Bronchial epithelial cell (primary cell): ENCODE data around the gene ZSCAN5B. TPM values are rescaled to one million over a fixed set of nuclear protein-coding genes. Genes with fewer than 3 reads are reported as not detected.

ENCODE experiments used
- DNase-seq: peaks from one replicate; pipeline ENCODE4 v3.0.0-alpha.2; 2010; ENCODE audit warnings: low read depth
- FAIRE-seq: peaks from 2 replicates; lab custom pipeline; 2011; peaks lifted over from hg19 to GRCh38; lab: Jason Lieb, UNC
- H3K27me3 ChIP-seq: 2 replicates; pipeline ENCODE4 v1.5.1; 2011; ENCODE audit warnings: low read length; ENCODE audit not compliant: control insufficient read depth, insufficient read depth
- H3K36me3 ChIP-seq: 2 replicates; pipeline ENCODE4 v1.5.1; 2011; ENCODE audit warnings: low read length; ENCODE audit not compliant: control insufficient read depth, insufficient read depth
- H3K4me3 ChIP-seq: 2 replicates; pipeline ENCODE4 v1.5.1; 2011; ENCODE audit warnings: mild to moderate bottlenecking, low read depth, low read length, control low read depth
- total RNA-seq: library from RNA; depleted of rRNA; stranded (reverse); fragments of >200 nt; gene quantifications from 2 replicates; pipeline ENCODE4 v1.2.1, GENCODE V29; 2014
- TF ChIP-seq, protein P1 (sequence below): IDR thresholded peaks from 2 replicates; pipeline ENCODE4 v1.5.1; 2011; ENCODE audit warnings: mild to moderate bottlenecking, moderate library complexity, low read length, control low read depth, inconsistent platforms; ENCODE audit not compliant: insufficient read depth, severe bottlenecking

Gene ZSCAN5B
- total RNA-seq, 1 donor from 2014 or later, result not detected

DNA sequence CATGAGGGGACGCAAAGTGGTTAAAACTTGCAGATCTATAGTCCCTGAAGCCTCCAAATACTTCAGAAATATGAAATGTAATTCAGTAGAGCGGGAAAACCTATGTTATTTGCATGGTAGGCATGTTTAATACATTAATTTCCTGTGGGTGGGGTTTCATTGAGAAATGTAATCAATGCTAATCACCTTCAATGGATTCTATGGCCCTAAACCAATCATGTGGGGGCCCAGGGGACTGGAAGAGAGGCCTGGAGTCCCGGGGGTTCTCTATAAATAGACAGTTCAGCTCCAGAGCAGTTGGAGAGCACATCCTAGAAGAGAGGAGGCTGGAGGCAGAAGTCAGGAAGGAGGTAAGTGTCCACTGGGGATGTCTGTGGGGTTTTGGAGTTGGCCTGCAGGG lies 4.4 kb upstream of the ZSCAN5B start, which contains the start of gene ZSCAN5C:
Gene ZSCAN5C (plus strand): TSS at position 301 of the 400 bp plus-strand sequence. CDS start 3,641 bp downstream, outside the sequence.
- H3K36me3 ChIP-seq, result no peaks in the 10 kb centered on the region
- no peak within 1 kb of the TSS for H3K4me3 ChIP-seq
- no peak for DNase-seq
- FAIRE-seq, result no peak
- TF ChIP-seq, protein P1, sequence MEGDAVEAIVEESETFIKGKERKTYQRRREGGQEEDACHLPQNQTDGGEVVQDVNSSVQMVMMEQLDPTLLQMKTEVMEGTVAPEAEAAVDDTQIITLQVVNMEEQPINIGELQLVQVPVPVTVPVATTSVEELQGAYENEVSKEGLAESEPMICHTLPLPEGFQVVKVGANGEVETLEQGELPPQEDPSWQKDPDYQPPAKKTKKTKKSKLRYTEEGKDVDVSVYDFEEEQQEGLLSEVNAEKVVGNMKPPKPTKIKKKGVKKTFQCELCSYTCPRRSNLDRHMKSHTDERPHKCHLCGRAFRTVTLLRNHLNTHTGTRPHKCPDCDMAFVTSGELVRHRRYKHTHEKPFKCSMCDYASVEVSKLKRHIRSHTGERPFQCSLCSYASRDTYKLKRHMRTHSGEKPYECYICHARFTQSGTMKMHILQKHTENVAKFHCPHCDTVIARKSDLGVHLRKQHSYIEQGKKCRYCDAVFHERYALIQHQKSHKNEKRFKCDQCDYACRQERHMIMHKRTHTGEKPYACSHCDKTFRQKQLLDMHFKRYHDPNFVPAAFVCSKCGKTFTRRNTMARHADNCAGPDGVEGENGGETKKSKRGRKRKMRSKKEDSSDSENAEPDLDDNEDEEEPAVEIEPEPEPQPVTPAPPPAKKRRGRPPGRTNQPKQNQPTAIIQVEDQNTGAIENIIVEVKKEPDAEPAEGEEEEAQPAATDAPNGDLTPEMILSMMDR, result no peak
- H3K27me3 ChIP-seq, result no peaks in the 10 kb centered on the region

GRCh38 chr19:56199687-56200086 lies 2.1 kb upstream of the ZSCAN5B start:
- no peak overlapping the region for H3K4me3 ChIP-seq
- TF ChIP-seq, protein P1, result no peak
- DNase-seq (no peak), FAIRE-seq (no peak)
- no peaks in the 10 kb centered on the region for H3K36me3 ChIP-seq
- no peaks in the 10 kb centered on the region for H3K27me3 ChIP-seq

GRCh38 chr19:56193981-56194640 lies 3.5 kb downstream of the ZSCAN5B start:
- Histone ChIP-seq H3K36me3 (no peaks in the 10 kb centered on the region), H3K27me3 (no peaks in the 10 kb centered on the region), H3K4me3 (no peak overlapping the region)
- no peak for DNase-seq
- no peak for FAIRE-seq
- TF ChIP-seq, protein P1, result no peak

DNA sequence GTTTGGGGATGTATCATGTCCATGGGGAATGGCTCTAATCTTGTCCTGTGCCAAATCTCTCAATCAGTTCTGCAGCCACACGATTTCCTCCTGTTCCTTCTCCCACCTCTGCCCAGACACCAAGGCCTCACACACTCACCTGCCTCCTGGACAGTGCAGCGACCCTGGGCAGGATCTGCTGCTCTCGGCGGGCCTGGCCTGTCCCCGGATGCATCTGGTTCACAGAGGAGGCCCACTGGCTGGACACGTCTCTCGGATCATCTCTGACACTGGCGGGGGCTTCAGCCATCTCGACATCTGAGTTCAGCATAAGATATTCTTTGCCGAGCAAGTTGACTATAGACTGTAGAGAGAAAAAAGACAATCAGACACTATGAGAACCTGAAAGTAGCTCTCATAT lies 5.9 kb downstream of the ZSCAN5B start:
- Histone ChIP-seq H3K4me3 (no peak overlapping the region), H3K36me3 (no peaks in the 10 kb centered on the region), H3K27me3 (no peaks in the 10 kb centered on the region)
- TF ChIP-seq, protein P1, result no peak
- DNase-seq (no peak), FAIRE-seq (no peak)

DNA sequence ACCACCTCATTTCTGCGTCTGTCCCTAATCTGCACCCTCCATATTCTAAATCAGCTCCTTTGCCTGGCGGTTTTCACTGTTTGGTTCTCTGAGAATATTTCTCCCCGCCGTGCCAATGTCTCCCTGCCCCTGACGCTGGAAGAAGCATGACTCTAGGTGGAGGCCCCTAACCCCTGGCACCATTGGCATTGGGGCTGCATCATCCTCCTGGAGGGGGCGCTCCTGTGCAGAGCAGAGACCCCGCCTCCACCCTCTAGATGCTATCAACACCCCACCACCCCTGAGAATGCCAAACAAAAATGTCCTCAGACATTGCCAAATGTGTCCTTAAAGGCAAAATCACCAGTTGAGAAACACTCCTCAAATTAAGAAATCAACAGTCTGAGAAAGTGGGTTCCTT lies 6.5 kb downstream of the ZSCAN5B start:
- no peak for FAIRE-seq
- Histone ChIP-seq H3K4me3 (no peak overlapping the region), H3K36me3 (no peaks in the 10 kb centered on the region), H3K27me3 (no peaks in the 10 kb centered on the region)
- no peak for DNase-seq
- TF ChIP-seq, protein P1, result no peak

- H3K4me3 ChIP-seq, result no peak overlapping the region
- H3K27me3 ChIP-seq, result no peaks in the 10 kb centered on the region
- TF ChIP-seq, protein P1, result no peak
- no peak for FAIRE-seq
- H3K36me3 ChIP-seq, result no peaks in the 10 kb centered on the region
- DNase-seq, result no peak
Measured at GRCh38 chr19:56189785-56190184, 7.8 kb downstream of the ZSCAN5B start.
